ENCODE data around the gene VSTM4.
A peak's percentile ranks its signal among the peaks of the same experiment; 100 is the strongest.

VSTM4 gene, protein sequence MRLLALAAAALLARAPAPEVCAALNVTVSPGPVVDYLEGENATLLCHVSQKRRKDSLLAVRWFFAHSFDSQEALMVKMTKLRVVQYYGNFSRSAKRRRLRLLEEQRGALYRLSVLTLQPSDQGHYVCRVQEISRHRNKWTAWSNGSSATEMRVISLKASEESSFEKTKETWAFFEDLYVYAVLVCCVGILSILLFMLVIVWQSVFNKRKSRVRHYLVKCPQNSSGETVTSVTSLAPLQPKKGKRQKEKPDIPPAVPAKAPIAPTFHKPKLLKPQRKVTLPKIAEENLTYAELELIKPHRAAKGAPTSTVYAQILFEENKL

GRCh38 chr10:49115015-49115795 is at the start of gene VSTM4:
Gene VSTM4, minus strand, starts transcription at chr10:49115522. Its CDS starts 37 bp downstream, at chr10:49115485.
- FAIRE-seq, result no peak

DNA sequence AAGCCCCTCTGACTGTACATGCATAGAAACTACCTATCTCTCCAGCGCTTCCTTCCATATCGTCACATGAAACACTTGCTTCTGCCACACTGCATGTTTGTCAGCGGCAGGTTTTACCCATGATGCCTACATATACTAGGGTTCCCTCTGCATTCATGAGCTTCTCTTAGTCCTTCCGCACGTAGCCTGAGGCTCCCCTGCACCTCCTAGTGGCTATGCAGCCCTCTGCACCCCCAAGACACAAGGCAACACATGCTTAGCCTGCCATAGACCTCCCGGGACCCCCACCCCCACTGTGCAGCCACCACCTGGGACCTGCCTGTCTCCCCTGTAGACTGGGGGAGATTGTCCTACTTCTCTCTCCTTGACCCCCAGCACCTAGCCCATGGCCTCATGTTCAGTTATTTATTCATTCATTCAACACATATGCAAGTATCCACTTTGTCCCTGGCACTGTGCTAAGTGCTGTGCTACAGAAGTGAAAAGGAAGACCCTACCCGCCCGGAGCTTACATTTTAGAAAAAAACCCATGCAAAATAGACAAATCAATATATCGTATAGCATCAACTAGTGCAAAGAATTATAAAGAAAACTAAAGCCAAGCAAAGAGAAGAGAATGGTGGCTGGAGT is 49.4 kb upstream of the VSTM4 start:
- no peak for FAIRE-seq

GRCh38 chr10:49163741-49164140 is 48.4 kb upstream of the VSTM4 start:
- FAIRE-seq, result no peak

DNA sequence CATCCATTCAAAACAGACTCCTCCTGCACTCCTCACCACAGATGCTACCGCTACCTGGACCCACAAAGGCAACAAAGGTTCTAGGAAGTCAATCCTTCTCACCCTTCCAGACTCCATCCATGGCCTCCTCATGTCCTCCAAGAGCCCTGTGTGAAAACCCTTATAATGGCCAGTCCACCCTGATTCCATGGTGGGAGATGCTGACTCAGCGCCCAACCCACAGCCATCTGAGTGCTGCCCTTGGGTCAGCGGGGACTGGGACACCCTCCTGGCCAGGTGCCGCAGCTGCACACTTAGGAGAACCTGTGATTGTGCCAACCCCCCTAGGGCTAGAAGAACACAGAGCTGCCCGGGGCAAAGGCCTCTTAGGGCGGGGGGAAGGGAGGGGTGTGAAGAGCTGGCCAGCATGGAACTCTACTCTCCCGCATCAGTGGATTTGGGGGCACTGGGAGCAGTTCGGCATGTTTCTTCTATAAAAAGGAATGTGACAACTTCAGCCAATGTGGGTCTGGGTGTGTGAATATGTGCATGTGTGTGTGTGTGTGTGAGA is 47.5 kb upstream of the VSTM4 start:
- FAIRE-seq, result no peak

- no peak for FAIRE-seq
Measured at GRCh38 chr10:49162063-49162462, 46.7 kb upstream of the VSTM4 start.

DNA sequence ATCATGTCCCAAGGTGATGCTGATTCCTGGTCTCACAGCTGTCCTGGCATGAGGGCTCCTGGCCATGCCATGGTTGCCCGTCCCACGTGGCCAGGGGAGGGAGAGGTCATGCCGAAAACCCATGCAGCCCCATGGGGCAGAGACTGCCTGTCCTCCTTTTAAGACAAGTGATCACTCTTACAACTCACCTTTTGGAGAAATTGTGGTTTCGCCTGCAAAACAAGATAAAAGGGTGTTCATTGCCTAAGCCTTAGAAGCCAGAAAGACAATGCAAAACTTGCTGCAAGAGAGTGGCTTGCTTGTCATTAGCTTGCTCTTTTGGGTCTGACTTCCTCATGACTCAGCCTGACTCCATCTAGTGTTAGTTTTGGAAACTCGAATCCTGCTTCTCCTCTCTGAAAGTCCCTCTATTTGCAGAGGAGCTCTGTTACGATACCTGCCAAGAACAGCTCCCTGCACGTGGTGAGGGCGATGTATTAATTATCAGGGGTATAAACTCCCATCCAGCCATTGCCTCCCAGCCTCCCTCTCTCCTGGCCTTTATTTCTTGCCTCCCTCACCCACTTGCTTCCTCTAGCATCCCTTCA is 46.2 kb upstream of the VSTM4 start:
- peak; percentile 15 for FAIRE-seq

DNA sequence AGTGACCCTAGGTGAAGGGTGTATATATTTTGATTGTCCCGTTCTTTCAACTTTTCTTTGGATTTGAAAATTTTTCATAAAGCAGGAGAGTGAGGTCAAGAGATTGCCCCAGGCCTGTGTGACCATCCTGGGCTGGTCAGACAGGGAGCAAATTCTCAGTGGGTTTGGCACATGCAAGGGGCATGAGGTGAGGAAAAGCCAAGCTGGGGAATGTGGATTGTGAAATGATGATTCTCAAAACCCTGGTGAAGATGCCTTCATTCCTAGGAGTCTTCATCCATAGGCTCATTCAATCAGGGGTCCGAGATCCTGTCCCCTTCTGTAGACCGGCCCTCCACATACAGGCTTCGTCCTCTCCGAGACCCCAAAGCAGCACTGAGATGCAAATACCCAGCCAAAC is 45.5 kb upstream of the VSTM4 start:
- FAIRE-seq, result no peak

DNA sequence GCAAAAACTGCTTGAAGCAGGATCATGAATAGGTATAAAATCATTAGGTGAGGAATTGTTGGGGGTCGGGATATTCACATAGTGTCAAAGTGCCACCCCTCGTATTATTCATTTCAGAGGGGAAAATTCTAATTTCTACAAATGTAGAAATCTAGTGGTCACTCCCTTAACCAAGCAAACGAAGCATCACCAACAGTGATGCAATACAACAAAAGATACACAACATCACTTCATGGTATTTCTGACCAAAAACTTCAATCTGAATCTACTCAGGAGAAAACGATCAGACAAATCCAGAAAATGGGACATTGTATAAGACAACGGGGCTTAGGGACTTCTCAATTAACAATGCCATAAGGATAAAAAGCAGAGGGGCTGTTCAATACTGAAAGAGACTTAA is 44.8 kb upstream of the VSTM4 start:
- no peak for FAIRE-seq

DNA sequence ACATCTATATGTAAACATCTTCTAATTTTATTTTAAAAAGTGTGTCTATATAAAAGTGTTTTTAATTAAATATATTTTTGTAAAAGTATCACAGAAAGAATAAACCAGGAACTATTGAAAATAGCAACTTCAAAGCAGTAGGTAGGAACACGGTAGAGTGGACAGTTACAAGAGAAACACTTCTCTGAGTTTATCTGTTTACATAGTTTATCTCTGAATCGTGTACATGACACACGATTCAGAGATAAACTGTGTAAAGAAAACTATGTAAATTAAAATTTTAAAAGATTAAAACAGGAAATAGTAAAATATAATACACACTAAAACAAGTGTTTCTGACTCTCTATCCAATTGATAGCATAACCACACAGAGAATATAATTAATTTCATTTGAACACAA is 43.6 kb upstream of the VSTM4 start:
- peak; percentile 41 for FAIRE-seq

GRCh38 chr10:49158404-49158803 is 43.1 kb upstream of the VSTM4 start:
- FAIRE-seq, result no peak

- no peak for FAIRE-seq
Measured at GRCh38 chr10:49157229-49157628, 41.9 kb upstream of the VSTM4 start.

DNA sequence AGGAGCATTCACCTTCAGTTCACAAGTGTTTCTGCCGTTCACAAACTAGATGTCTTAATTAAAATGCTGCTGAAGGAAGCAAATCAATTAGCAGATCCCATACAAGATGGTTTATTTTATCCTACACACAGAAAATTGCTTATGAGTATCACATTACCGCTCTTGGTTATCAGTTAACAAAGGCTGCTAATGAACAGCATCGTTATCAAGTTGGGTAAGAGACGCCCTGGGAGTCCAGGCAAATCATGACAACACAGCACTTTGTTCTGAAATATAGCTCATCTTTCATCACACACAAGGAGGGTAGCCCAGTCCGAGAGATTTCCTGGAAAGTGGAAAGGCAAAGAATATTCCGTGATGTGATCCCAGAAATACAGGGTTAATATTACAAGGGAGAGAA is 39.3 kb upstream of the VSTM4 start:
- no peak for FAIRE-seq

GRCh38 chr10:49153971-49154370 is 38.6 kb upstream of the VSTM4 start:
- no peak for FAIRE-seq

DNA sequence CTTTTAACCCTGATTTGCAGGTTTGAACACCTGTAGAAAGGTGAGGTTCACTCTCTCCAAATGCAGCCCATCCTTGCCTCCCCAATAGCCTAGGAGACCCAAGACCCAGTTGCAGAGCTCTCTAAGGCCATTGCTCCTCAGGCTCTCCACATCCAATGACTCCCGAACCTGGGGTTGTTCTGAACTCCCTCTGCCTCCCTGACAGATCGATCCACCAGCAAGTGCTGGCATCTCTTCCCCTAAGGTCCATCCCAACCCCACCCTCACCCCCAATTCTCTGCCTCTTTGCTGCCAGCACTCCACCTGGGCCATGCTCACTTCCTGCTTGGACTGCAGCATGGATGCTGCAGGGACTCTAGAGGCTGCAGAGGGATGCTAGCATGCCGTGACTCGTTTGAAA is 37.8 kb upstream of the VSTM4 start:
- no peak for FAIRE-seq

GRCh38 chr10:49152663-49153062 is 37.3 kb upstream of the VSTM4 start:
- FAIRE-seq, result no peak

DNA sequence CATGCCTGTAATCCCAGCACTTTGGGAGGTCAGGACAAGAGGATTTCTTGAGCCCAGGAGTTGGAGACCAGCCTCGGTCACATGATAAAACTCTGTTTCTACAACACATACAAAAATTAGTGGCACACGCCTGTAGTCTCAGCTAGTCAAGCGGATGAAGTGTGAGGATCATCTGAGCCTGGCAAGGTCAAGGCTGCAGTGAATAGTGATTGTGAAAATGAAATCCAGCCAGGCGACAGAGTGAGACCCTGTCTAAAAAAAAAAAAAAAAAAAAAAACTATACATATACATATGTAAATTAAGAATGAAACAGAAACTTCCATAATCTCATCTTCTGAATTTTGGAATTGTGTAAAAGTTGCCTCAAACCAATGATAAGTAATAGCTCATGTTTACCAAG is 36.7 kb upstream of the VSTM4 start:
- FAIRE-seq, result no peak

DNA sequence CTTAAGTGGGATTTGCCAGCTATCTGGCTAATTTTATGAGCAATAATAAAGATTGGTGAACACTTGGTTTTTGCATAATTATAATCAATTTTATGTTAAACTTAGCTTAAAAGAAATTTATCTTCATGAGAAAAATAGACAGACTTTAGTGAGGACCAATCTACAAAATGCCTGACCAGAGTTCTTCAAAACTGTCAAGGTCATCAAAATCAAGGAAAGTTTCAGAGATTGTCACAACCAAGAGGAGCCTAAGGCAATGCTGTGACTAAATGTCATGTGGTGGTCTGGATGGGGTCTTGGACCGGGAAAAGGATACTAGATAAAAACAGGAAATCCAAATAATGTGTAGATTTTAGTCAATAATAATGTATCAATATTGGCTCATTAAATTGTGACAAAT is 36.2 kb upstream of the VSTM4 start:
- FAIRE-seq, result no peak

GRCh38 chr10:49151025-49151445 is 35.7 kb upstream of the VSTM4 start:
- FAIRE-seq, result no peak

DNA sequence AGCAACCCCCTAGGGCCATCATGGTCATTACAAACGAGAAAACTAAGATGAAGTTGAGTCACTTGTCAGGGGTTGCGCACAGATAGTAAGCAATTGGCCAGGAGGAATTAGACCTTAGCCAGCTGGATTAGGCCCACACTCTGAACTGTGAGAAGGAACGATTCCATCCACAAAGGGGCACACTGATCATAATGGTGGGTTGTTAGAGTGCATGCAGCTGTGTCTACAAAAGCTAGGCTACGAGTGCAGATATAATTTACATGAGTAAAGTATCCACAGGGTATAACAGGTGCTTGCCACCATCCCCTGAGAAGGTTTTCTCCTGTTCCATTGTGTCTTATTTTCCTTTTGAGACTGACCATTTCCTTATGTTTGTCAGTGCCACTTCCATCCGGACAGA is 35.1 kb upstream of the VSTM4 start:
- no peak for FAIRE-seq

DNA sequence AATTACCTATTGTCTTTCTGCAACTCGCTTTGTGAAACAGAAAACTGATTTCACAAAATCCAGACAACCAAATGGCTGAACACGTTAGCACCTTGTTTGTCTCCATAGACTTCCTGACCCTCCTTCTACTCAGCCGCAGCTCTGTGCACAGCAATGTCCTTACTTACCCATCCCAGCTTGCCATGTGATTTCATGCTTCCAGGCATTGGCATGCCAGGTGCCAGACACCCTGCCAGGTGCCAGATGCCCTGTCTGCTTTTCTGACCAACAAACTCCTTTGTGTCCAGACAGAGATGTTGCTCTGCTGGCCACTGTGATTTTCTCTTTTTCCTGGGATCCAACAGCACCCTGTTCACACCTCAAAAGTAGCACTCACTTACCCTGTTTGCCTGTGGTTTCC is 34.6 kb upstream of the VSTM4 start:
- FAIRE-seq, result no peak

GRCh38 chr10:49144058-49144720 is 28.9 kb upstream of the VSTM4 start:
- FAIRE-seq, result peak; percentile 85

DNA sequence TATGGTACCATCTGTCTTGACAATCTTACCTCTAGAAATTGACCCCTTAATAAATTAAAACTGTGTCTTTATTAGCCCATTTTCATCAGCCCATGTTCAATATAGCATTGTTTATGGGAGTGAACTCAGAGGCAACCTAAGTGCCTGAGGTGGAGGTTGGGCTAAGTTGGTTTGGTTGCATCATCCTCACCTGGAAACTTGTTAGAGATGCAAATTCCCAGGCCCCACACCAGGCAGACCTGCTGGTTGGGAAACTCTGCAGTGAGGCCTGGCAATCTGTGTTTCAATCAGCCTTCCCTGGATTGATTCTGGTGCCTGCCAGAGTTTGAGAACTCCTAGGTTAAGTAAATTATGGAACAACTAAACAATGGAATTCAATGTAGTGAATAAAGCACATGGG is 27.9 kb upstream of the VSTM4 start:
- no peak for FAIRE-seq
